A549 treated with CpdA at 1 μM for 4 hours (cell line): Measurements from ENCODE around the gene AKR1B1. TPM values are rescaled to one million over a fixed set of nuclear protein-coding genes. Genes with fewer than 3 reads are reported as not detected.

Experiments
- total RNA-seq: library from RNA; stranded (reverse); fragments of 200-300 nt; extraction: Qiagen RNA extraction; gene quantifications from 5 replicates; pipeline ENCODE4 v1.2.3, GENCODE V29; 2022; ENCODE audit warnings: low read depth

AKR1B1 gene
- 2,207 to 2,876 TPM (median 2,725 TPM) in 5 replicates for total RNA-seq

DNA sequence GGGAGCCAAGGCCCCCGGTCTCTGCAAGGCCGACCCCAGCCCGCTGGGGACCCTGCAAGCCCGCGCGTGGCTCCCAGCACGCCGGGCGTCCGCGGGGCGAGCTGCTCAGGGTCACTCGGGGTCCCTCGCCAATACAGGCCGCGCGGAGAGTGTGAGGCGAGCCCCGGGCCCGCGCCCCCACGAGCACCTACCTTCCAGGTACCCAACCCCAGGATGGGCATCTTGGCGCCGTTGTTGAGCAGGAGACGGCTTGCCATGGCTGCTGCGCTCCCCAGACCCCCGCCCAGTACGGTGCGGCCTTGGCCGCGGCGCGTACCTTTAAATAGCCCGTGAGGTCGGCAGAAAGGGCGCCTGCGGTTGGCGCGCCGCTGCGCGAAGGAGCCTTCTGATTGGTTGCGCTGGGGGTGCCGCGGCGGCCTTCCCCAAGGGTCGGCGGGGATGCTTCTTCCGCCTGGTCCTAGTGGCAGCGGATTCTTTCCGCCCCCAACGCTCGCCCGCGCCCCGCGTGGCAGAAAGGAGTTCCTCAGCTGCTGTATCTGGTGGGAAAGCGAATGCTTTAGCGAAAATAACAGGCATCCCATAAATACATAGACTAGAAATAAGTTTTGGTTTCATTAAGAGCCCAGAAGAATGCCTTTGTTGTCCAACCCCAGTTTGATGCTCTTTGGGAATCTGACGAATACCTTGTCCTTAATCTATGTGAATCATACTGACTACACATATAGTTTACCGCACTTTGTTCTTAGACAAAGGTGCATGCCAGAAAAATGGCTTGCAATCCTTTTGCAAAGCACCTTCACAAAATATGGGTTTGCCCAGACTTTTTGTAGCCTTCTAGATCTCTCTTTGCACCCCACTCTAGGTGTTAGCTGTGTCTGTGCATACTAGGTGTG, at the start of gene AKR1B1:
AKR1B1 (minus strand) TSS at position 295 of the 893 bp plus-strand sequence; CDS start at position 257, 38 bp downstream.

Other genes starting within 250 kb of the AKR1B1 start
- 32.0 to 39.2 TPM (median 37.1 TPM) in 5 replicates for gene SLC35B4, start 142.2 kb downstream of the AKR1B1 start, total RNA-seq
- 2,395 to 2,685 TPM (median 2,530 TPM) in 5 replicates for gene AKR1B10, start 68.5 kb upstream of the AKR1B1 start, total RNA-seq
- gene AKR1B15, start 90.0 kb upstream of the AKR1B1 start, total RNA-seq: 31.9 to 46.8 TPM (median 39.2 TPM) in 5 replicates
- 19.3 to 24.2 TPM (median 20.1 TPM) in 5 replicates for gene BPGM, start 187.8 kb upstream of the AKR1B1 start, total RNA-seq